Stomach smooth muscle (tissue), 2 donors: ENCODE data around the gene TSR3.

Source experiments
- H3K27ac ChIP-seq: one replicate; pipeline ENCODE4 v1.7.0; 2013; ENCODE audit warnings: mild to moderate bottlenecking, low read length, inconsistent platforms
- H3K27me3 ChIP-seq, 2 donors: one replicate each; pipeline ENCODE4 v1.7.0; 2013; ENCODE audit warnings: low read length in 2 of 2; ENCODE audit not compliant: insufficient read depth in 2 of 2, control insufficient read depth in 1 of 2
- H3K36me3 ChIP-seq, 2 donors: one replicate each; pipeline ENCODE4 v1.7.0; 2013; ENCODE audit warnings: low read length in 2 of 2; ENCODE audit not compliant: control insufficient read depth in 2 of 2, insufficient read depth in 2 of 2
- H3K4me1 ChIP-seq: one replicate; pipeline ENCODE4 v1.7.0; 2013; ENCODE audit warnings: low read length; ENCODE audit not compliant: control insufficient read depth, insufficient read depth
- H3K4me3 ChIP-seq, 2 donors: one replicate each; pipeline ENCODE4 v1.7.0; 2013; ENCODE audit warnings: low read length in 2 of 2
- H3K9ac ChIP-seq, 2 donors: one replicate each; pipeline ENCODE4 v1.7.0; 2013; ENCODE audit warnings: low read length in 2 of 2, mild to moderate bottlenecking in 1 of 2
- H3K9me3 ChIP-seq, 2 donors: one replicate each; pipeline ENCODE4 v1.7.0; 2013; ENCODE audit warnings: low read length in 2 of 2; ENCODE audit not compliant: control insufficient read depth in 2 of 2
- donor health status: healthy.
- donor health status: Pancreatic carcinoma.

TSR3 gene

GRCh38 chr16:1377406-1378010, 25.8 kb upstream of the TSR3 start:
- H3K4me3 ChIP-seq, result no peak overlapping the region
- H3K27me3 ChIP-seq, result no peaks in the 10 kb centered on the region
- H3K4me1 ChIP-seq, result peaks cover 16% of the 10 kb centered on the region
- peaks cover 3 to 6% of the 10 kb centered on the region in 2 donors for H3K36me3 ChIP-seq
- H3K27ac ChIP-seq, result no peak overlapping the region
- no peaks in the 10 kb centered on the region for H3K9me3 ChIP-seq
- H3K9ac ChIP-seq, result no peak overlapping the region

- Histone ChIP-seq H3K27me3 (no peaks in the 10 kb centered on the region), H3K4me3 (no peak overlapping the region), H3K27ac (no peak overlapping the region), H3K9me3 (no peaks in the 10 kb centered on the region), H3K36me3 (peaks cover 0 to 5% of the 10 kb centered on the region in 2 donors), H3K9ac (no peak overlapping the region), H3K4me1 (peaks cover 16% of the 10 kb centered on the region)
Measured at GRCh38 chr16:1375741-1376410, 24.2 kb upstream of the TSR3 start.

DNA sequence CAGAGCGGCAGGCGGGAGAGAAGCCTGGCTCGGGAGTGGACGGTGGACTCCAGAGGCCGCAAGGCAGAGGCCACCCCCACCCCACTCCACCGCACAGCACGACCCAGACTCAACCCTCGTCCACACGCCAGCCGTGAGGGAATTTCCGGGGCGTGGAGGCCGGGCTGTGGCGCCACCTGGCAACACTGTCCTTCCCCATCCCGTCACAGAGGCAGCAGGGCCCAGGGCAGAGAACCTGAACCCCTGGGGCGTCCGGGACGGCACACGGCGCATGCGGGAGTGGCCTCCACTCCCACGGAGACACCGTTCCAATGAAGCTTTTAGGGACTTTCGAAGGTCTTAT, 23.6 kb upstream of the TSR3 start:
- no peak overlapping the region for H3K4me3 ChIP-seq
- no peaks in the 10 kb centered on the region for H3K27me3 ChIP-seq
- H3K9ac ChIP-seq, result no peak overlapping the region
- H3K36me3 ChIP-seq, result peaks cover 0 to 5% of the 10 kb centered on the region in 2 donors
- H3K9me3 ChIP-seq, result no peaks in the 10 kb centered on the region
- peaks cover 16% of the 10 kb centered on the region for H3K4me1 ChIP-seq
- no peak overlapping the region for H3K27ac ChIP-seq

- Histone ChIP-seq H3K27me3 (no peaks in the 10 kb centered on the region), H3K9ac (no peak overlapping the region), H3K4me1 (peaks cover 16% of the 10 kb centered on the region), H3K27ac (no peak overlapping the region), H3K4me3 (no peak overlapping the region), H3K9me3 (no peaks in the 10 kb centered on the region), H3K36me3 (peaks cover 0 to 5% of the 10 kb centered on the region in 2 donors)
Measured at GRCh38 chr16:1374418-1375297, 23.0 kb upstream of the TSR3 start.

GRCh38 chr16:1372292-1372950, 20.7 kb upstream of the TSR3 start:
- Histone ChIP-seq H3K27me3 (no peaks in the 10 kb centered on the region), H3K9ac (no peak overlapping the region), H3K9me3 (no peaks in the 10 kb centered on the region), H3K36me3 (peaks cover 0 to 5% of the 10 kb centered on the region in 2 donors), H3K4me1 (no peaks in the 10 kb centered on the region), H3K27ac (no peak overlapping the region), H3K4me3 (no peak overlapping the region)

GRCh38 chr16:1371054-1371978, 19.6 kb upstream of the TSR3 start:
- Histone ChIP-seq H3K27me3 (no peaks in the 10 kb centered on the region), H3K27ac (no peak overlapping the region), H3K4me1 (no peaks in the 10 kb centered on the region), H3K36me3 (peaks cover 2 to 8% of the 10 kb centered on the region in 2 donors), H3K4me3 (no peak overlapping the region), H3K9ac (no peak overlapping the region), H3K9me3 (no peaks in the 10 kb centered on the region)

GRCh38 chr16:1367486-1368174, 16.0 kb upstream of the TSR3 start:
- H3K27me3 ChIP-seq, result no peaks in the 10 kb centered on the region
- H3K4me3 ChIP-seq, result no peak overlapping the region
- peaks cover 17 to 24% of the 10 kb centered on the region in 2 donors for H3K36me3 ChIP-seq
- no peaks in the 10 kb centered on the region for H3K4me1 ChIP-seq
- H3K27ac ChIP-seq, result no peak overlapping the region
- H3K9me3 ChIP-seq, result no peaks in the 10 kb centered on the region
- no peak overlapping the region for H3K9ac ChIP-seq

DNA sequence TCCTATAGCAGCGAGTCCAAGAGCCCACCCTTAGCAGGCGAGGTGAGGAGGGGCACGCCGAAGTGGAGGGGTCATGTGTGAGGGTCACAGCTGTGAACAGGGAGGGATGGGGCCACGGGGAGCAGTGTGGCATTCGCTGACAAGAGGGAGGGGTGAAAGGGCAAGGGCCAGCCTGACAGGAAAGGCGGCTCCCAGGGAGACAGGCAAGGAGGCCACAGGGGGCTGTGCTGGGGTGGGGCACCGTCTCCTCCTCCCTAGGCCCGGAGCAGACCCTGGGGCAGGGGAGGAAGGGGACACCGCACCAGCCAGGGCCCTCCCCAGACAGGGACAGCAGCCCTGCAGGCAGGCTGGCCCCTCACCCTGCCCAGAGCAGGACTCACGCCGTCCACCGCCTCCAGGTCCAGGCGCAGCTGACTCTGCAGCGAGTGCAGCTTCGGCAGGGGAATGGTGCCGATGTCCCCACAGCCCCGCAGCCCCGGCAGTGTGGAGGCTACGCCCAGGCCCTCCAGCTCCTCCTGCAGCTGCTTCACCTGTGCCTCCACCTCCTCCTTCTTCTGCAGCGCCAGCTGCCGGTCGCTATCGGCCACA, 15.1 kb upstream of the TSR3 start:
- no peaks in the 10 kb centered on the region for H3K4me1 ChIP-seq
- H3K36me3 ChIP-seq, result peaks cover 23 to 31% of the 10 kb centered on the region in 2 donors
- no peak overlapping the region for H3K27ac ChIP-seq
- no peaks in the 10 kb centered on the region for H3K9me3 ChIP-seq
- no peak overlapping the region for H3K4me3 ChIP-seq
- H3K9ac ChIP-seq, result no peak overlapping the region
- H3K27me3 ChIP-seq, result no peaks in the 10 kb centered on the region

DNA sequence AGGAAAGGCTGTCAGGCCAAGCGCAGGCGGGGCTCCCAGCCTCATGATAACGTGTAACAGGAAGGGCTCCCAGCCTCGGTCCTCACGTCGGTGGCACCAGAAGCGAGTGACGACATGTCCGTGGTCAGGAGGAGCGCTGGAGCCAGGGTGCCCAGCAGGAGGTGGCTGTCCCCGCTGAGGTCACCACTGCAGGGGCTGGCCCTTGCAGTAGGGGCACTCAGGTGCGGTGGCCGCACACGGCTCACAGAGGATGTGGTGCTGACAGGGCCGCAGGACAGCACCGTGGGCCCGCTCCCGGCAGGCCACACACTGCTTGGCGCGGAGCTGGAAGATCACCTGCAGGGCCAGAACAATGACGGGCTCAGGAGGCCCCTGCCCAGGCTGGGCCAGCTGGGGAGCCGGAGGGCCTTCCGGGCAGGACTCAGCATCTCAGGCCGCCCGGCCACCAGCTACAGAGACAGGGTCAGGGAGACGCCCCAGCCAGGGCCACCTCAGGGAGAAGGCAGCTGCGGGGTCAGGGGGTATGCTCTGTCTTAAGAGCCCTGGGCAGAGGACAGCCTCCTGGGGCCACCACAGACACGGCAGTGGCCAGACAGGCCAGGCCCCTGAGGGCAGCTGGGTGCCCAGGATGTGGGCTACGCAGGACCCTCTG, 14.5 kb upstream of the TSR3 start:
- Histone ChIP-seq H3K4me1 (no peaks in the 10 kb centered on the region), H3K27ac (no peak overlapping the region), H3K9me3 (no peaks in the 10 kb centered on the region), H3K9ac (no peak overlapping the region), H3K27me3 (no peaks in the 10 kb centered on the region), H3K4me3 (no peak overlapping the region), H3K36me3 (peaks cover 23 to 31% of the 10 kb centered on the region in 2 donors)
